ENCODE data around the gene MATN3.

Gene MATN3, protein sequence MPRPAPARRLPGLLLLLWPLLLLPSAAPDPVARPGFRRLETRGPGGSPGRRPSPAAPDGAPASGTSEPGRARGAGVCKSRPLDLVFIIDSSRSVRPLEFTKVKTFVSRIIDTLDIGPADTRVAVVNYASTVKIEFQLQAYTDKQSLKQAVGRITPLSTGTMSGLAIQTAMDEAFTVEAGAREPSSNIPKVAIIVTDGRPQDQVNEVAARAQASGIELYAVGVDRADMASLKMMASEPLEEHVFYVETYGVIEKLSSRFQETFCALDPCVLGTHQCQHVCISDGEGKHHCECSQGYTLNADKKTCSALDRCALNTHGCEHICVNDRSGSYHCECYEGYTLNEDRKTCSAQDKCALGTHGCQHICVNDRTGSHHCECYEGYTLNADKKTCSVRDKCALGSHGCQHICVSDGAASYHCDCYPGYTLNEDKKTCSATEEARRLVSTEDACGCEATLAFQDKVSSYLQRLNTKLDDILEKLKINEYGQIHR

GRCh38 chr2:20012282-20013125 lies at the start of gene MATN3:
MATN3 (minus strand) TSS chr2:20012668; CDS start chr2:20012631, 37 bp downstream.
- Histone ChIP-seq H3K4me3 (ENCODE audit: low read length) (no peak within 1 kb of the TSS), H3K9me3 (ENCODE audit: insufficient read depth, low read length) (no peaks in the 10 kb centered on the region), H3K27me3 (ENCODE audit: low read depth, low read length) (peaks cover 4% of the 10 kb centered on the region), H3K79me2 (ENCODE audit: low read length) (no peaks in the 10 kb centered on the region), H3K9ac (ENCODE audit: low read length) (no peak within 1 kb of the TSS), H2AFZ (ENCODE audit: low read depth, low read length) (no peak within 1 kb of the TSS), H3K27ac (ENCODE audit: low read length) (no peak within 1 kb of the TSS), H4K20me1 (ENCODE audit: insufficient read depth, low read length) (no peaks in the 10 kb centered on the region), H3K4me1 (ENCODE audit: low read length) (no peaks in the 10 kb centered on the region), H3K4me2 (ENCODE audit: low read length) (no peak within 1 kb of the TSS), H3K36me3 (replicated peaks; ENCODE audit: low read depth, low read length) (no peaks in the 10 kb centered on the region)
- TF ChIP-seq EZH2phosphoT487 (IDR thresholded peaks at IDR 0.05; ENCODE audit: low read depth) (no peak), CTCF (IDR thresholded peaks at IDR 0.05; ENCODE audit: low read depth, low read length) (no peak)

DNA sequence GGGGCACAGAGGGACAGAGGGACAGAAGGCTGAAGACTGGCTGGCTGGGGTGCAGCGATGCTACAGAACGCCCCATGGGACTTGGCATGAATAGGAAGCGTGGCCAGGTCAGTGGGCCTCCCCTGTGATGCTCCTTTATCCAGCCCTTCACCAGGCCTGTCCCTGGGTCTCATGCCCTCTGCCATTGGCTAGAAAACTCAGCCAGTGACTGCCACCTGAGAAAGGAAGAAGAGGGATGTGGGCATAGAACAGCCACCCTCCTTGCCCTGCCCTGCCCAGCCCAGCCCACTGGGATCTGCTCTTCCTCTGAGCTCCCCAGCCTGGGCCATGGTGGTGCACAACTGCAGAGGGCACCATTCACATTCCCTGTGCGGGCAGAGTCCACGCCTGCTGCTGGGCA lies 49.5 kb upstream of the MATN3 start:
- no peaks in the 10 kb centered on the region for H3K79me2 ChIP-seq (ENCODE audit: low read length)
- H3K4me3 ChIP-seq (ENCODE audit: low read length) = no peak overlapping the region
- H2AFZ ChIP-seq (ENCODE audit: low read depth, low read length) = no peak overlapping the region
- no peaks in the 10 kb centered on the region for H4K20me1 ChIP-seq (ENCODE audit: insufficient read depth, low read length)
- H3K9ac ChIP-seq (ENCODE audit: low read length) = no peak overlapping the region
- TF ChIP-seq CTCF (IDR thresholded peaks at IDR 0.05; ENCODE audit: low read depth, low read length) (no peak), EZH2phosphoT487 (IDR thresholded peaks at IDR 0.05; ENCODE audit: low read depth) (no peak)
- no peak overlapping the region for H3K4me2 ChIP-seq (ENCODE audit: low read length)
- no peaks in the 10 kb centered on the region for H3K4me1 ChIP-seq (ENCODE audit: low read length)
- peaks cover 7% of the 10 kb centered on the region for H3K27me3 ChIP-seq (ENCODE audit: low read depth, low read length)
- no peaks in the 10 kb centered on the region for H3K36me3 ChIP-seq (replicated peaks; ENCODE audit: low read depth, low read length)
- no peak overlapping the region for H3K27ac ChIP-seq (ENCODE audit: low read length)
- no peaks in the 10 kb centered on the region for H3K9me3 ChIP-seq (ENCODE audit: insufficient read depth, low read length)

GRCh38 chr2:20061476-20061875 lies 49.0 kb upstream of the MATN3 start:
- Histone ChIP-seq H2AFZ (ENCODE audit: low read depth, low read length) (no peak overlapping the region), H3K9me3 (ENCODE audit: insufficient read depth, low read length) (no peaks in the 10 kb centered on the region), H3K79me2 (ENCODE audit: low read length) (no peaks in the 10 kb centered on the region), H3K4me2 (ENCODE audit: low read length) (no peak overlapping the region), H3K4me3 (ENCODE audit: low read length) (no peak overlapping the region), H3K27me3 (ENCODE audit: low read depth, low read length) (peaks cover 12% of the 10 kb centered on the region), H3K27ac (ENCODE audit: low read length) (no peak overlapping the region), H3K9ac (ENCODE audit: low read length) (no peak overlapping the region), H3K4me1 (ENCODE audit: low read length) (no peaks in the 10 kb centered on the region), H4K20me1 (ENCODE audit: insufficient read depth, low read length) (no peaks in the 10 kb centered on the region), H3K36me3 (replicated peaks; ENCODE audit: low read depth, low read length) (no peaks in the 10 kb centered on the region)
- no peak for TF ChIP-seq EZH2phosphoT487 (IDR thresholded peaks at IDR 0.05; ENCODE audit: low read depth)
- no peak for TF ChIP-seq CTCF (IDR thresholded peaks at IDR 0.05; ENCODE audit: low read depth, low read length)

DNA sequence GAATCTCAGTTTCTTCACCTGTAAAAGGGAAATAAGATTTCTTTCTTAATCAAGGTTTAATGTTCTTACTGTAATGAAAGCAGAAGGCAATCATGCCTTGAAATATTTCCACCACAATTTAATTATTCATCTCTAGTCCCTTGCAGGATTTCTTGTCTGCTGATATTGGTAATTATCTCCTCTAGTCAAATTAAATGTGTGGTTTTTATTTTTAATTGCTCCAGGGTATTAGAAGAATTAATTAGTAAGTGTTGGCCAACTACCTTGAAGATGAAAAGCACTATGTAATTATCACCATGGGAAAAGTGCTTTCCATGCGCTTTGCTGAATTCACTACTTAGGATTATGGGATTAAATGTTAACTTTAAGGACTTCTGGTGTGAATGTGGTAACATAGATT lies 47.6 kb upstream of the MATN3 start:
- Histone ChIP-seq H3K4me1 (ENCODE audit: low read length) (no peaks in the 10 kb centered on the region), H3K27ac (ENCODE audit: low read length) (no peak overlapping the region), H3K4me3 (ENCODE audit: low read length) (no peak overlapping the region), H3K4me2 (ENCODE audit: low read length) (no peak overlapping the region), H3K79me2 (ENCODE audit: low read length) (no peaks in the 10 kb centered on the region), H3K9me3 (ENCODE audit: insufficient read depth, low read length) (no peaks in the 10 kb centered on the region), H3K36me3 (replicated peaks; ENCODE audit: low read depth, low read length) (no peaks in the 10 kb centered on the region), H3K27me3 (ENCODE audit: low read depth, low read length) (peaks cover 16% of the 10 kb centered on the region), H3K9ac (ENCODE audit: low read length) (no peak overlapping the region), H4K20me1 (ENCODE audit: insufficient read depth, low read length) (no peaks in the 10 kb centered on the region), H2AFZ (ENCODE audit: low read depth, low read length) (no peak overlapping the region)
- TF ChIP-seq CTCF (IDR thresholded peaks at IDR 0.05; ENCODE audit: low read depth, low read length) = no peak
- TF ChIP-seq EZH2phosphoT487 (IDR thresholded peaks at IDR 0.05; ENCODE audit: low read depth) = no peak

All from OCI-LY3 (cell line).